IPS DF 4.7 (cell line): ENCODE measurements around the gene CALHM4.

Experiments
- DNase-seq: peaks from one replicate; pipeline ENCODE4 v3.0.0-alpha.2; 2013; ENCODE audit warnings: low spot score; ENCODE audit errors: extremely low read depth

CALHM4 gene

GRCh38 chr6:116542426-116542825 is 11.1 kb upstream of the CALHM4 start:
- no peak for DNase-seq

GRCh38 chr6:116543149-116543548 is 10.4 kb upstream of the CALHM4 start:
- no peak for DNase-seq

GRCh38 chr6:116545651-116546050 is 7.9 kb upstream of the CALHM4 start, which contains the start of gene TRAPPC3L:
Gene TRAPPC3L, minus strand, starts transcription at chr6:116545684. Its CDS starts 170 bp downstream, at chr6:116545514.
- no peak for DNase-seq

GRCh38 chr6:116547358-116547757 is 6.2 kb upstream of the CALHM4 start:
- DNase-seq: no peak

GRCh38 chr6:116550796-116551195 is 2.8 kb upstream of the CALHM4 start:
- no peak for DNase-seq

- no peak for DNase-seq
Measured at GRCh38 chr6:116556065-116556464, 2.5 kb downstream of the CALHM4 start.

GRCh38 chr6:116556814-116557415 is 3.4 kb downstream of the CALHM4 start:
- DNase-seq: no peak

GRCh38 chr6:116557893-116558292 is 4.3 kb downstream of the CALHM4 start:
- DNase-seq: no peak

GRCh38 chr6:116560130-116560529 is 6.6 kb downstream of the CALHM4 start:
- no peak for DNase-seq

GRCh38 chr6:116561377-116562018 is 7.9 kb downstream of the CALHM4 start:
- peak; percentile 16 for DNase-seq

- DNase-seq: no peak
Measured at GRCh38 chr6:116562019-116562403, 8.5 kb downstream of the CALHM4 start.

GRCh38 chr6:116562614-116563013 is 9.1 kb downstream of the CALHM4 start:
- no peak for DNase-seq

- DNase-seq: no peak
Measured at GRCh38 chr6:116563830-116564229, 10.3 kb downstream of the CALHM4 start.

GRCh38 chr6:116564311-116564710 is 10.8 kb downstream of the CALHM4 start:
- no peak for DNase-seq

- DNase-seq: no peak
Measured at GRCh38 chr6:116564921-116565872, 11.6 kb downstream of the CALHM4 start.

- no peak for DNase-seq
Measured at GRCh38 chr6:116568111-116568510, 14.6 kb downstream of the CALHM4 start.

GRCh38 chr6:116568821-116569755 is 15.5 kb downstream of the CALHM4 start:
- DNase-seq: no peak

- DNase-seq: peak; percentile 92
Measured at GRCh38 chr6:116570856-116571682, 17.5 kb downstream of the CALHM4 start, which contains the start of gene RWDD1. Gene RWDD1, plus strand, starts transcription at chr6:116571504. Its CDS starts 79 bp downstream, at chr6:116571583.

- DNase-seq: no peak
Measured at GRCh38 chr6:116571683-116572000, 18.1 kb downstream of the CALHM4 start.

GRCh38 chr6:116572162-116572561 is 18.6 kb downstream of the CALHM4 start:
- DNase-seq: no peak
